H1 (cell line): ENCODE measurements around the gene KCNQ1. TPM values are rescaled to one million over a fixed set of nuclear protein-coding genes. Genes with fewer than 3 reads are reported as not detected.

Source experiments
- CEBPB ChIP-seq: IDR thresholded peaks from 2 replicates; pipeline ENCODE4 v1.6.1; 2012; ENCODE audit warnings: low read depth, low read length
- JUN ChIP-seq: IDR thresholded peaks from 2 replicates; pipeline ENCODE4 v1.6.1; 2011; ENCODE audit warnings: low read depth, mild to moderate bottlenecking, improper control_type of control experiment, low read length
- POLR2A ChIP-seq, 2 experiments: IDR thresholded peaks; 1 replicate in 1 of 2; 2 replicates in 1 of 2; pipeline ENCODE4 v1.6.1; 2011; ENCODE audit warnings: low read depth in 2 of 2, low read length in 2 of 2, mild to moderate bottlenecking in 2 of 2; ENCODE audit errors: control extremely low read depth in 1 of 2
- POLR2AphosphoS5 ChIP-seq: IDR thresholded peaks from 2 replicates; pipeline ENCODE4 v1.6.1; 2011; ENCODE audit warnings: low read depth, low read length
- RXRA ChIP-seq: IDR thresholded peaks from 2 replicates; pipeline ENCODE4 v1.6.1; 2011; ENCODE audit warnings: low read depth, mild to moderate bottlenecking, low read length, moderate library complexity; ENCODE audit not compliant: insufficient read depth
- TCF12 ChIP-seq: IDR thresholded peaks from 2 replicates; pipeline ENCODE4 v1.6.1; 2011; ENCODE audit warnings: low read depth, mild to moderate bottlenecking, low read length
- polyA plus RNA-seq, 7 experiments: library from polyadenylated mRNA; depleted of rRNA in 3 of 7; stranded (reverse) in 5 of 7; unstranded in 2 of 7; fragments of >200 nt in 5 of 7; fragments of 200-250 nt in 2 of 7; gene quantifications; 1 replicate in 5 of 7; 2 replicates in 1 of 7; 4 replicates in 1 of 7; pipeline versions ENCODE4 v1.2.1 to v1.2.3, GENCODE V29; 2011 to 2013; ENCODE audit warnings: missing spikeins in 2 of 7, mixed read lengths in 2 of 7
- total RNA-seq: library from RNA; stranded (reverse); fragmentation: NEBNext Ultra II Directional; extraction: Animal tissue kit (Norgen Biotek cat#: 25700); gene quantifications from 2 replicates; pipeline ENCODE4 v1.2.1, GENCODE V29; 2021

Gene KCNQ1
- total and polyA plus RNA-seq, 2 of the 8 experiments (the other 6 are each of a cell fraction or from before 2014, with no cell fraction given), result 1.9 to 2.0 TPM

DNA sequence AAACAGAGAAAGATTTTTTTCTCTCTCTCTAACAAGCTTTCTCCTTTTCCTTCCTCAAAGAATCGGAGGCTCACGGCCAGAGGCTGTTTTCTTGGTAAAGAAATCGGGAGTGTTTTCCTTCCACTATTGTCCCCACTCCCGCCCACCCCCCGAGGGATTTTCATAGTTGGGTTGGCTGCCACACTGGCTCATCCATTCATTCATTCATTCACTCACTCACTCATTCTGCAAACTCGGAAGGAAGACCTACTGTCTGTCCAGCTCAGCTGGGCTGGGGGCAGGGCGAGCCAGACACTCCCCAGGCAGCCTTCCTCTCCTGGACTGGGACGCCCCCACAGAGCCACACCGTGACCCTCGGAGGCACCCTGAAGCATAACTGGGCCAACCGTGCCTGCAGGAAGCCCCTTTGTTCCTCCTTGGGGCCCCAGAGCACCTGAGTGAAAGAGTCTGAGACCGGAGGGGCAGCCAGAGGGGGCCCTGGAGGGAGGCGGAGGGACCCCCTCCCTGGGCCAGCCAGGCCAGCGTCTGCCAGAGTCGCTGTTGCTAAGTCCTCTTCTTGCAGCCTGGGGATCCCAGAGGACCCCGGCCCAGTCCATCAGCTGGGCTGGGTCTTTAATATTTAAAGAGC is 423.8 kb downstream of the KCNQ1 start (continued):
- TF ChIP-seq RXRA, result no peak
- TF ChIP-seq CEBPB, result no peak
- no peak for TF ChIP-seq JUN
- TF ChIP-seq TCF12, result no peak
- TF ChIP-seq POLR2AphosphoS5, result no peak
- TF ChIP-seq POLR2A (IDR thresholded peaks at IDR 0.05; ENCODE audit: control extremely low read depth in 1 of 2, low read depth in 2 of 2, low read length in 2 of 2), result no peak
